Brain microvascular endothelial cell (primary cell): ENCODE measurements around the gene AKAP8.
"Not testable (repeated sequence)": the region's sequence is repeated elsewhere in the genome, so short reads cannot be mapped to it uniquely, and the experiment has no call there.

Source experiments
- DNase-seq: peaks from one replicate; pipeline ENCODE4 v3.0.0-alpha.2; 2020
- H3K27ac ChIP-seq: fragments of 250-450 bp; sonication (Bioruptor Pico); 2 replicates; pipeline ENCODE4 v1.5.1; 2020; ENCODE audit warnings: mild to moderate bottlenecking, moderate library complexity
- H3K27me3 ChIP-seq: fragments of 250-450 bp; sonication (Bioruptor Pico); replicated peaks from 2 replicates; pipeline ENCODE4 v1.5.1; 2020; ENCODE audit warnings: mild to moderate bottlenecking
- H3K36me3 ChIP-seq: fragments of 250-450 bp; sonication (Bioruptor Pico); replicated peaks from 2 replicates; pipeline ENCODE4 v1.5.1; 2020; ENCODE audit warnings: mild to moderate bottlenecking
- H3K4me3 ChIP-seq: 2 replicates; pipeline ENCODE4 v1.5.1; 2011; ENCODE audit warnings: low read depth, mild to moderate bottlenecking, control low read depth, low read length, moderate library complexity
- in situ Hi-C: cut with HindIII; loops from 2 replicates; pipeline ENCODE4 v1.10.0; 2017; ENCODE audit warnings: low sequenced_read_pairs, low pct_ligation_motif_present
- TF ChIP-seq, protein P1 (sequence below): IDR thresholded peaks from 2 replicates; pipeline ENCODE4 v1.5.1; 2011; ENCODE audit warnings: low read depth, mild to moderate bottlenecking, moderate library complexity, low read length, control low read depth, inconsistent platforms; ENCODE audit errors: missing control alignments

The AKAP8 gene

DNA sequence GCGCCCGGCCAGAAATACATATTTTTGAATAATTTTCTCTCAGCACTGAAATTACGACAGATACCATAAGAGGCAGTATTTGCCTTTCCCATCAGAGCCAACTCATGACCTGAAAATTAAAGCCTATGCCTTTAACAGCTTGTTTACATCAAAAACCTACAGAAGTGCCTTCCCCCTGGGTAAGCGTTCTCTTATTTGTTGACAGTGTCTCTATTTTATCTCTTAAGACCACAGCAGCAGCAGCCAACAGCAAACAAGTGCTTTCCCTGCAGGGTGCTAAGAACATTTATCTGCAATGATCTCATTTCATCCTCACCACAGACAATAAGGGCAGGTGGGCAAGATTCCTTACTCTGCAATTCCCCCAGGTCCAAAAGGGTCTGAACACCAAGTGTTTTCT is 33.2 kb upstream of the AKAP8 start:
- peaks cover 19% of the 10 kb centered on the region for H3K36me3 ChIP-seq
- DNase-seq, result no peak
- TF ChIP-seq, protein P1, sequence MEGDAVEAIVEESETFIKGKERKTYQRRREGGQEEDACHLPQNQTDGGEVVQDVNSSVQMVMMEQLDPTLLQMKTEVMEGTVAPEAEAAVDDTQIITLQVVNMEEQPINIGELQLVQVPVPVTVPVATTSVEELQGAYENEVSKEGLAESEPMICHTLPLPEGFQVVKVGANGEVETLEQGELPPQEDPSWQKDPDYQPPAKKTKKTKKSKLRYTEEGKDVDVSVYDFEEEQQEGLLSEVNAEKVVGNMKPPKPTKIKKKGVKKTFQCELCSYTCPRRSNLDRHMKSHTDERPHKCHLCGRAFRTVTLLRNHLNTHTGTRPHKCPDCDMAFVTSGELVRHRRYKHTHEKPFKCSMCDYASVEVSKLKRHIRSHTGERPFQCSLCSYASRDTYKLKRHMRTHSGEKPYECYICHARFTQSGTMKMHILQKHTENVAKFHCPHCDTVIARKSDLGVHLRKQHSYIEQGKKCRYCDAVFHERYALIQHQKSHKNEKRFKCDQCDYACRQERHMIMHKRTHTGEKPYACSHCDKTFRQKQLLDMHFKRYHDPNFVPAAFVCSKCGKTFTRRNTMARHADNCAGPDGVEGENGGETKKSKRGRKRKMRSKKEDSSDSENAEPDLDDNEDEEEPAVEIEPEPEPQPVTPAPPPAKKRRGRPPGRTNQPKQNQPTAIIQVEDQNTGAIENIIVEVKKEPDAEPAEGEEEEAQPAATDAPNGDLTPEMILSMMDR, result no peak
- no peaks in the 10 kb centered on the region for H3K27me3 ChIP-seq
- in situ Hi-C loops, result no loop called here
- H3K27ac ChIP-seq, result no peak overlapping the region
- no peak overlapping the region for H3K4me3 ChIP-seq

DNA sequence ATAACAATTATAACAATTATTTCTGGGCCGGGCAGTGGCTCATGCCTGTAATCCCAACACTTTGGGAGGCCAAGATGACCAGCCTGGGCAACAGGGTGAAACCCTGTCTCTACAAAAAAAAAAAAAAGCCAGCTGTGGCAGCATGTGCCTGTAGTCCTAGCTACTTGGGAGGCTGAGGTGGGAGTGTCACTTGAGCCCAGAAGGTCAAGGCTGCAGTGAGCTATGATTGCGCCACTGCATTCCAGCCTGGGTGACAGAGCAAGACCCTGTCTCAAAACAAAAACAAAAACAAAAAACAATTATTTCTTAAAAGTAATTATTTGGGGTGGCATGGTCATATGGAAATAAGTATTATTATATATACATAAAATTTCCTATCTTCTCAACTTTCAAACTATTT is 31.8 kb upstream of the AKAP8 start:
- H3K27ac ChIP-seq, DNase-seq, H3K4me3 ChIP-seq, in situ Hi-C loops, H3K27me3 ChIP-seq: not testable (repeated sequence)
- peaks cover 21% of the 10 kb centered on the region for H3K36me3 ChIP-seq

DNA sequence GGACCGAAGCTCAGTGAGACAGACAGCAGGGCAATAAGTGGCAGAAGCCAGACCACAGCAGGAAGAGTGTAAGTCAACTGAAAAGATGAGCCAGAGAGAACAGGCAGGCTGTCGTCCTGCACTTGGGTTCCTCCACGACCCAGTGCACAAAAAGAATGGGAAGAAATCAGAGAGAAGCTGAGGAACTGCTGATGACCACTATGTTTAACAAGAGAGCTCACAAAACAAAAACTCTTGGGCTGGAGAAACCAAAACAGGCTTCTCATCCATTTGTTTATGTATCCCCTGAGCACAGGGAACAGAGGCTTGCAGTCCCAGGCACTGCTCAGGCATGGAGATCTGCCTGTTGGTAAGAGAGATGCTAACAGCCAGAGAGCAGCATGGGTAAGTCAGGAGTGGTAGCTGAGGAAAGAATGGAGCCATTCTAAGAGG is 25.2 kb upstream of the AKAP8 start:
- no peak overlapping the region for H3K4me3 ChIP-seq
- TF ChIP-seq, protein P1, result no peak
- no peak overlapping the region for H3K27ac ChIP-seq
- in situ Hi-C loops, result no loop called here
- peaks cover 39% of the 10 kb centered on the region for H3K36me3 ChIP-seq
- no peak for DNase-seq
- H3K27me3 ChIP-seq, result no peaks in the 10 kb centered on the region

DNA sequence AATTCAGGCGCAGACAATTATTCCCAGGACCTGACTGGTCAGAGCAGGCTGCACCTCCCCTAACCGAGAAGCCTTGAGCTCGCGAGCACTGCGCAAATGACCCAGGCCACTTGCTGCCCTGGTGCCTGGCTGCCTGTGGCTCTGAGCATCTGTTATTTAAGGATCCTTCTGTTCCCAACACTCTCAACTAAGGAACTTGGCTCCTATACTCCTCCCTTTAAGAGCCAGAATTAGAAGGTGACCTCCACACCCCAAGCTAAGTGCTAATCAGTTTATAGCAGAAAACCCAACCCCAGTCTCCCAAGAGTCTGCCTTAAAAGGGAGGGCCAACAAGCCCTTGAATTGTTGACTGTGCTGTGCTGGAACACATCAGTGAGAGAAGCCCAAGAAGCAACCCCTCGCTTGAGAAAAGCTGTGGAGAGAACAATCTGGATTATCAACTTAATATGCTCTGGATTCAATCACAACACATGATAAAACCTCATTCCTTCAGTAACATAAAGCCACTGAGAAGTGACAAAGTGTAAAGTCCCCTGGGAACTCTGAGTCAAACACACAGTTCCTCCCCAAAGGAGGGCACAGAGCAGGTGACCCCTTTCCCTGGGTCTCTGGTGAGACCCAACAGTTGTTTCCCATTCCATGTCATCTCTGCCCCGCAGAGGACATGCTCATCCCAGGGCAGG is 24.7 kb upstream of the AKAP8 start:
- H3K4me3 ChIP-seq, result no peak overlapping the region
- TF ChIP-seq, protein P1, result no peak
- H3K27ac ChIP-seq, result no peak overlapping the region
- peaks cover 39% of the 10 kb centered on the region for H3K36me3 ChIP-seq
- H3K27me3 ChIP-seq, result no peaks in the 10 kb centered on the region
- in situ Hi-C loops, result no loop called here
- no peak for DNase-seq

DNA sequence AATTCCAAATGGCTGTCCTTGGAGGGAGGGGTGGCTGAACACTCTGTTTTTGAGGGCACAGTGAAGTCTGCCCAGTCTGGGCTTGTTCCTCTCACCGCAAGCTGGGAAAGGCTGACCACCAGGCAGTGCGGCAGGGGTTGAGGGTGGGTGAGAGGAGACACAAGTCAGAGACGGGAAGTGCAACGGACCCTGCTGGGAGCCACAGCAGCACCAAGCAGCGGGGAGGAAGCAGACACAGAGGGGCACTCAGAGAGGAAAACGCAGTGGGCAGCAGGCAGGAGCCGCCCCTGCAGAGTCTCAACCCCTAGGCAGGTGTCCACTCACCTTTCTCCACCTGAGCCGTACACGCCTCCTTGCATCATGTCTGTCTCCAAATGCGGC is 23.6 kb upstream of the AKAP8 start:
- Histone ChIP-seq H3K4me3 (no peak overlapping the region), H3K36me3 (peaks cover 47% of the 10 kb centered on the region), H3K27ac (no peak overlapping the region), H3K27me3 (no peaks in the 10 kb centered on the region)
- TF ChIP-seq, protein P1, result no peak
- DNase-seq, result no peak
- in situ Hi-C loops, result no loop called here

DNA sequence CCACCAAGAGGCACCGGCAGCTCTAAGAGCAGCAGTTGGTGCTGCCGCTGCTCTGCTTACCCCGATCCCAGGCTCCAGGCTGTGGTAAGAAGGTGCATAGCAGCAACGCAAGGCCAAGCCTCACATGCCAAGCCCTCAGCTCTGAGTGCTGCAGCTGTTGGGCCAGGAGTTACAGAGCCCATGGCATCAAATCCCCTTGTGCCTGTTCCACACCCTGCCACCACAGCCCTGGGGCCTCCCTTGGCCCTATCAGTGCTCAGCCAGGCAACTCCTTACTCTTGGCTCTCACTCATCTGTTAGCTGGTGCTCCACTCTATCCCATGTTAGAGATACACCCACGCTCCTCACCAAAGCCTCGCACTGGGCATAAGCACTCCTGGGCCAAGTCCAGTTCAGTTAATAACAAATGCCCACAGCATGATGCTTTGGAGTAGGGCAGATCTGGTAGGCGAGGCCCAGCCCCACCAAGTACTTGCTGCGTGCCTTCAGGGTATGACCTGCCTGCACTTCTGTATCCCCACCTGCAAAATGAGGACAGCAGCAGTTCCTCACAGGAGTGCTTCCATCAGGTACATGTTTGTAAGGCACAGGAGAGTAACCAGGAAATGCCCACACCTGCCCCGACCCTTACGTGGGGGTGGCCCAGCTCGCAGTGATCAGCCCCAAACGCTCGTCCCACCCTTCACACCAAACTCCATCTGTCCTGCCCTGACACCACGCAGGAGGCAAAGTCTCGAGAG is 23.0 kb upstream of the AKAP8 start:
- DNase-seq, result no peak
- Histone ChIP-seq H3K4me3 (no peak overlapping the region), H3K27ac (no peak overlapping the region), H3K27me3 (no peaks in the 10 kb centered on the region), H3K36me3 (peaks cover 52% of the 10 kb centered on the region)
- in situ Hi-C loops, result no loop called here
- TF ChIP-seq, protein P1, result no peak
